ENCODE measurements around the gene SPAG17. TPM values are rescaled to one million over a fixed set of nuclear protein-coding genes. Genes with fewer than 3 reads are reported as not detected.
A peak's percentile ranks its signal among the peaks of the same experiment; 100 is the strongest.

Gene SPAG17
- total RNA-seq, 1 experiment from 2014 or later, result 0.36 TPM

- no peak for TF ChIP-seq CTCF (IDR thresholded peaks at IDR 0.05)
- no peak for TF ChIP-seq REST (IDR thresholded peaks at IDR 0.05; ENCODE audit: insufficient read depth in 1 of 2, low read depth in 2 of 2, low read length in 1 of 2)
- TF ChIP-seq TCF7L2 (IDR thresholded peaks at IDR 0.05; ENCODE audit: low read depth, low read length), result no peak
- no peak for TF ChIP-seq SIN3A (IDR thresholded peaks at IDR 0.05; ENCODE audit: borderline replicate concordance, insufficient read depth, low read depth, low read length)
- TF ChIP-seq POLR2AphosphoS5 (IDR thresholded peaks at IDR 0.05; ENCODE audit: low read depth, low read length), result no peak
- no peaks in the 10 kb centered on the region for H3K4me1 ChIP-seq (ENCODE audit: control insufficient read depth, insufficient read depth, low read length)
- ATAC-seq, result no peak
- DNase-seq (ENCODE audit: low read depth, low spot score), result no peak
- H3K27ac ChIP-seq (ENCODE audit: low read length), result no peak overlapping the region
- BruUV-seq (replicated peaks), result TSS peak; percentile 53
- CTCF ChIA-PET, result no interaction called here
- no peaks in the 10 kb centered on the region for H3K27me3 ChIP-seq (ENCODE audit: control insufficient read depth, insufficient read depth, low read length)
- no peak overlapping the region for H3K4me3 ChIP-seq (ENCODE audit: low read depth in 2 of 2, low read length in 2 of 2)
- peaks cover 26% of the 10 kb centered on the region for H3K36me3 ChIP-seq (ENCODE audit: control insufficient read depth, insufficient read depth, low read length)
- intact Hi-C loops (cut with micrococcal nuclease; ENCODE audit: unreplicated experiment), result no loop called here
- in situ Hi-C loops (cut with HindIII; ENCODE audit: low pct_unique_long_range_greater_than_20kb, low sequenced_read_pairs), result no loop called here
- POLR2A ChIA-PET, result no interaction called here
- H3K9me3 ChIP-seq (ENCODE audit: control insufficient read depth, insufficient read depth, low read depth, low read length), result no peaks in the 10 kb centered on the region
These were observed 225.7 kb downstream of the SPAG17 start for GRCh38 chr1:117959364-117959763.

GRCh38 chr1:117952386-117952785 is 232.6 kb downstream of the SPAG17 start:
- in situ Hi-C loops (cut with HindIII; ENCODE audit: low pct_unique_long_range_greater_than_20kb, low sequenced_read_pairs) (no loop called here), intact Hi-C loops (cut with micrococcal nuclease; ENCODE audit: unreplicated experiment) (no loop called here)
- POLR2A ChIA-PET, result no interaction called here

More at GRCh38 chr1:117952386-117952785, 232.6 kb downstream of the SPAG17 start:
- H3K27ac ChIP-seq (ENCODE audit: low read length), result no peak overlapping the region
- ATAC-seq (no peak), DNase-seq (ENCODE audit: low read depth, low spot score) (no peak)
- BruUV-seq (replicated peaks), result no TSS peak
- TF ChIP-seq POLR2AphosphoS5 (IDR thresholded peaks at IDR 0.05; ENCODE audit: low read depth, low read length) (no peak), SIN3A (IDR thresholded peaks at IDR 0.05; ENCODE audit: borderline replicate concordance, insufficient read depth, low read depth, low read length) (no peak), TCF7L2 (IDR thresholded peaks at IDR 0.05; ENCODE audit: low read depth, low read length) (no peak), CTCF (IDR thresholded peaks at IDR 0.05) (no peak), REST (IDR thresholded peaks at IDR 0.05; ENCODE audit: insufficient read depth in 1 of 2, low read depth in 2 of 2, low read length in 1 of 2) (no peak)
- H3K36me3 ChIP-seq (ENCODE audit: control insufficient read depth, insufficient read depth, low read length), result peaks cover 41% of the 10 kb centered on the region
- no peak overlapping the region for H3K4me3 ChIP-seq (ENCODE audit: low read depth in 2 of 2, low read length in 2 of 2)
- no peaks in the 10 kb centered on the region for H3K4me1 ChIP-seq (ENCODE audit: control insufficient read depth, insufficient read depth, low read length)
- H3K27me3 ChIP-seq (ENCODE audit: control insufficient read depth, insufficient read depth, low read length), result no peaks in the 10 kb centered on the region
- H3K9me3 ChIP-seq (ENCODE audit: control insufficient read depth, insufficient read depth, low read depth, low read length), result no peaks in the 10 kb centered on the region
- CTCF ChIA-PET, result no interaction called here
